ACC112 (cell line): ENCODE measurements around the gene PSORS1C2.

ENCODE experiments used
- H2AFZ ChIP-seq: fragments of 200-600 bp; sonication (generic); one replicate; pipeline ENCODE4 v1.6.0; 2017; ENCODE audit warnings: antibody characterized with exemption, low read length; ENCODE audit not compliant: unreplicated experiment
- H3K27ac ChIP-seq: fragments of 200-600 bp; sonication (generic); 2 replicates; pipeline ENCODE4 v1.5.1; 2014; ENCODE audit warnings: low read depth, mild to moderate bottlenecking, antibody characterized with exemption, low read length, moderate library complexity
- H3K27me3 ChIP-seq: fragments of 200-600 bp; sonication (generic); 2 replicates; pipeline ENCODE4 v1.6.1; 2014; ENCODE audit warnings: mild to moderate bottlenecking, antibody characterized with exemption, low read length, moderate library complexity, mixed read lengths; ENCODE audit not compliant: insufficient read depth
- H3K36me3 ChIP-seq: fragments of 200-600 bp; sonication (generic); 2 replicates; pipeline ENCODE4 v1.6.1; 2016; ENCODE audit warnings: mild to moderate bottlenecking, antibody characterized with exemption, low read length, moderate library complexity, mixed read lengths; ENCODE audit not compliant: insufficient read depth
- H3K4me1 ChIP-seq: fragments of 200-600 bp; sonication (generic); one replicate; pipeline ENCODE4 v1.6.1; 2016; ENCODE audit warnings: low read length, mixed read lengths; ENCODE audit not compliant: insufficient read depth, unreplicated experiment, control insufficient read depth
- H3K4me3 ChIP-seq: fragments of 200-600 bp; sonication (generic); 2 replicates; pipeline ENCODE4 v1.5.1; 2014; ENCODE audit warnings: mild to moderate bottlenecking, low read depth, low read length
- H3K79me2 ChIP-seq: fragments of 200-600 bp; sonication (generic); one replicate; pipeline ENCODE4 v1.6.0; 2016; ENCODE audit warnings: low read length; ENCODE audit not compliant: control insufficient read depth, unreplicated experiment, insufficient read depth

The PSORS1C2 gene

DNA sequence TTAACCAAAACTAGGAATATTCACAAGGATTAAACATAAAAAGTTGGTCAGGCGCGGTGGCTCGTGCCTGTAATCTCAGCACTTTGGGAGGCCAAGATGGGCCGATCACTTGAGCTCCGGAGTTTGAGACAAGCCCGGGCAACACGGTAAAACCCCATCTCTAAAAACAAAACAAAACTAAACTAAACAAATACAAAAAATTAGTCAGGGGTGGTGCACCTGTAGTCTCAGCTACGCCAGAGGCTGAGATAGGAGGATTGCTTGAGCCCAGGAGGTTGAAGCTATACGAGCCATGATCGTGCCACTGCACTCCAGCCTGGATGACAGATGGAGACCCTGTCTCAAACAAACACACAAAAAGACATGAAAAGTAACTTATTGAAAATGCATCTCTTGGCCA lies 3.2 kb downstream of the PSORS1C2 start:
- no peak overlapping the region for H3K27ac ChIP-seq
- no peaks in the 10 kb centered on the region for H3K27me3 ChIP-seq
- no peak overlapping the region for H3K4me3 ChIP-seq
- H2AFZ ChIP-seq = no peak overlapping the region
- H3K4me1 ChIP-seq = peaks cover 4% of the 10 kb centered on the region
- H3K79me2 ChIP-seq = no peaks in the 10 kb centered on the region
- H3K36me3 ChIP-seq = no peaks in the 10 kb centered on the region

DNA sequence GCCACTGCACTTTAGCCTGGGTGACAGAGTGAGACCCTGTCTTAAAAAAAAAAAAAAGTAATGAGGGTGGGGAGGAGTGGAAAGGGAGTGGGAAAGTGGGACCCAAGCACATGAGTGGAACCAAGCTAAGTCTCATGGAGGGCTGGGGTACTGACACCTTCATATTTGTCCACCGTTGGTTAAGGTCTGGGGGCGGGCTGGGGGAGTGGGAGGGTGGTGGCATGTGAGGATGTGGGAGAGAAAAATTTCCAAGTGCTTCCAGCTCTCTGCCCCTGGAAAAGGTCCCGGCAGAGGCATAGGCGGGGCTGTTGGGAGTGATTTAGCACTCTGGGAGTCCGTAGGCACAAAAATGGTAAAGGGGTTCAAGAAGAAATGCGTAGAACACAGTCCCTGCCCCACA lies 6.1 kb downstream of the PSORS1C2 start:
- H3K4me1 ChIP-seq = no peaks in the 10 kb centered on the region
- H3K27me3 ChIP-seq = 0 out of 2 replicates have a peak, but pooled peaks cover 7% of the 10 kb centered on the region
- no peak overlapping the region for H3K4me3 ChIP-seq
- H2AFZ ChIP-seq = no peak overlapping the region
- no peaks in the 10 kb centered on the region for H3K36me3 ChIP-seq
- H3K27ac ChIP-seq = no peak overlapping the region
- no peaks in the 10 kb centered on the region for H3K79me2 ChIP-seq

DNA sequence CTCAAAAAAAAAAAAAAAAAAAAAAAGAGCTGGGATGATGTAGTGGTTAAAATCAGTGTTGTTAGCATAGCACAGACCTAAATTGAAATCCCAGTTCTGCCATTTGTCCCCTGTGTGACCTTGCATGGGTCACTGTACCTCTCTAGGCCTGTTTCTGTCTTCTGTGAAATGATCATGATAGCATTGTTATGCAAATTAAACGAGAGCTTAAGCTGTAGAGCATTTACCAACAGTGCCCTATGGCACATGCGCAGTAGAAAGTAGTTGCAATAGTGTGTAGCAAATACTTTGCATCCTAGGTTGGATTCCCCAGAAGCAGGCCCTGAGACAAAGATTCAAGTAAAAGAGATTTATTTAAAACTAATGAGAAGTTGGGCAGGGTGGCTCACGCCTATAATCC lies 7.3 kb downstream of the PSORS1C2 start:
- H3K4me3 ChIP-seq = no peak overlapping the region

DNA sequence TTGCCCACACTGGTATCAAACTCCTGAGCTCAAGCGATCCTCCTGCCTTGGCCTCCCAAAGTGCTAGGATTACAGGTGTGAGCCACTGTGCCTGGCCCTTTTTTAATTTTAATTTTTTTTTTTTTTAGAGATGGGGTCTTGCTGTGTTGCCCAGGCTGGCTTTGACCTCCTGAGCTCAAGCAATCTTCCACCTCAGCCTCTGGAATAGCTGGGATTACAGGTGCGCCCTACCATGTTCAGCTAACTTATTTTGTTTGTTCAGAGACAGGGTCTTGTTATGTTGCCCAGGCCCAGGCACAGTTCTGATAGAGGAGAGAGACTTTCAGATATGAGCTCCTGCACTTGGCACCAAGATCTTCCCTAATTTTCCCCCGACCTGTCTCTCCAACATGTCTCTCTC lies 8.1 kb downstream of the PSORS1C2 start:
- Histone ChIP-seq H3K4me3 (no peak overlapping the region), H3K36me3 (no peaks in the 10 kb centered on the region), H3K27me3 (0 out of 2 replicates have a peak, but pooled peaks cover 7% of the 10 kb centered on the region), H3K79me2 (no peaks in the 10 kb centered on the region), H3K4me1 (peaks cover 8% of the 10 kb centered on the region), H3K27ac (no peak overlapping the region), H2AFZ (no peak overlapping the region)

More for the DNA sequence above, 7.3 kb downstream of the PSORS1C2 start:
- Histone ChIP-seq H3K79me2 (no peaks in the 10 kb centered on the region), H3K27ac (no peak overlapping the region), H3K36me3 (no peaks in the 10 kb centered on the region), H3K4me1 (peaks cover 1% of the 10 kb centered on the region), H2AFZ (no peak overlapping the region), H3K27me3 (0 out of 2 replicates have a peak, but pooled peaks cover 7% of the 10 kb centered on the region)

DNA sequence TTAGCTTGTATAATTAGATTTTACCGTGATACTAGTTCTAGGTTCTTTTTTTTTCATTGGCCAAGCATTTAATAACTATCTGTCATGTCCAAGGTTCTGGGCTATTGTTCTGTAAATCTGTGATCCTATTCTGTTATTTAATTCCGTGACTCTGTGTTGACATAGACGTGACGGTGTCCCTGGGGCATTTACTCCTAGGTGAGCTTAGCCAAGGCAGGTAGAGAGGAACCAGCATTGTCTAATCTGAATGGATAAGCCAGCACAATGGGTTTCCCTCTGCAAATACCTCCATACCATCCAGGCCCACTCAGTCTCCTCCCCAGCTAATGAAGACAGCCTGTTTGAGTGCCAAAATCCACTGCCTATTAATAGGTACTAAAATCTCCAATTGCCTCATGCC lies 9.7 kb downstream of the PSORS1C2 start:
- H3K27me3 ChIP-seq = 0 out of 2 replicates have a peak, but pooled peaks cover 7% of the 10 kb centered on the region
- H3K4me1 ChIP-seq = peaks cover 24% of the 10 kb centered on the region
- H3K27ac ChIP-seq = no peak overlapping the region
- no peak overlapping the region for H3K4me3 ChIP-seq
- H2AFZ ChIP-seq = no peak overlapping the region
- H3K36me3 ChIP-seq = no peaks in the 10 kb centered on the region
- H3K79me2 ChIP-seq = no peaks in the 10 kb centered on the region

DNA sequence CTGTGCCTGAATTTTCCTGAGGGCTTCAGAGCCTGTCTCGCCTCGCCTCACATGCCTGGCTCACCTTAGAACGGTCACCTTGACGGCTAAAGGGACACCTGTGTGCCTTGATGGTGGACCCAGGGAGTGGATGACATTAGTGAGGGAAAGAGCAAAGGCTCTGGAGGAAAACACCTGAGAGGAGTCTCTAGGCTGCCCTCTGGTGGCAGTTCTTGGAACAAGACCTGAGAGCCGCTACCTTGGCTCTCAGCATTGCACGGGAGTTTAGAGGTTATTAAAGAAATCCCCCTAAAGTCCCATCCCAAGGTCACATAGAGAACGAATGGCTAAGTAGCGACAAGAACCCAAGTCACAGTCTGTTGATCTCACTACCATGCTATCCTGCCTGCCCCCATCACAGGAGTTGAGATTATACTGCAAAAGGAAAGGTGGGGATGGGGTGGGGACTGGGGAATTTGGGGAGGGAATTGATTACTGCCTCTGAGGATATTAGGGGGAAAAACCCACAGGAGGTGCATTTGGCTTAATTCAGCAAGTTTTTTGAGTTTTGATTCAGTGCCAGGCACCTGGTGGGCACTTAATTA lies 10.7 kb downstream of the PSORS1C2 start:
- no peaks in the 10 kb centered on the region for H3K79me2 ChIP-seq
- H2AFZ ChIP-seq = no peak overlapping the region
- no peak overlapping the region for H3K4me3 ChIP-seq

DNA sequence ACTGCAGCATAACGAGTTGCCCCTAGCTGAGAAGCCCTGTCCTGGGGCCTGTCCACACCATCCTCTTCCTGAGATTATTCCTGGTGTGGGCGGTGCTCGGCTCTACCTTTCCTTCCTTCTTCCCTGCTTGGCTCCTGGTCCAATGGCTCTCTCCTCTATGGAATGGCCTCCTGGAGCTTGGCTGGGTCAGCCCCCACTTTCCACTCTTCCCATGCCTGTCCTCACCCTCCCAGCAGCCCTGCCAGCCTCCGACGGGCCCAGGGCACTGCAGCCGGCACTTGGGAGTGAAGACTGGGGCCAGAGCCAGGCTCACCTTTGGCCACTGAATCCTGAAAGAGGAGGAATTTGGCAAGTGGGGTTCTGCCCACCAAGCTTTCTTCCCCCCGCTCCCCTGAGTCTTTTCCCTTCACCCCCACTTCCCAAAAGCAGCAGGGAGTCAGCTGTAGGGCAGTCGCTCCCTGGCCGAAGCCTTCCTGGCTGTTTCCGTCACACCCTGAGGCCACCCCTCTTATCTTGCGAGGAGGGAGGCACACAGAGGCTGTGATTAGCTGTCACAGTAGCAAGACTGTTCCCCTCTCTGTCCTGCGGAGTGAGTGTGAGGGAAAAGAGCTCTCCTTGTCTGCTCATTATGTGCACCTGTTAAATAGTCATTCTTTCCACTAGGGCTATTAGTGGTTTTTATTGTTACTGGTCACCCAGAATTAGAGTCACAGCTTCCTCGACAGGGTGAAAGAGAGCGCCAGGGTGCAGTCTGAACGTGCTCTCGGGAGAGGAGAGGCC lies 12.3 kb downstream of the PSORS1C2 start:
- Histone ChIP-seq H3K27ac (peak overlapping the region; percentile 47; the same call in 1 of the 2 replicates), H2AFZ (no peak overlapping the region), H3K36me3 (no peaks in the 10 kb centered on the region), H3K27me3 (0 out of 2 replicates have a peak, but pooled peaks cover 7% of the 10 kb centered on the region), H3K4me1 (peaks cover 45% of the 10 kb centered on the region), H3K4me3 (no peak overlapping the region), H3K79me2 (no peaks in the 10 kb centered on the region)

More for the DNA sequence above, 10.7 kb downstream of the PSORS1C2 start:
- no peaks in the 10 kb centered on the region for H3K36me3 ChIP-seq
- H3K27me3 ChIP-seq = 0 out of 2 replicates have a peak, but pooled peaks cover 7% of the 10 kb centered on the region
- H3K27ac ChIP-seq = no peak overlapping the region
- peaks cover 33% of the 10 kb centered on the region for H3K4me1 ChIP-seq

DNA sequence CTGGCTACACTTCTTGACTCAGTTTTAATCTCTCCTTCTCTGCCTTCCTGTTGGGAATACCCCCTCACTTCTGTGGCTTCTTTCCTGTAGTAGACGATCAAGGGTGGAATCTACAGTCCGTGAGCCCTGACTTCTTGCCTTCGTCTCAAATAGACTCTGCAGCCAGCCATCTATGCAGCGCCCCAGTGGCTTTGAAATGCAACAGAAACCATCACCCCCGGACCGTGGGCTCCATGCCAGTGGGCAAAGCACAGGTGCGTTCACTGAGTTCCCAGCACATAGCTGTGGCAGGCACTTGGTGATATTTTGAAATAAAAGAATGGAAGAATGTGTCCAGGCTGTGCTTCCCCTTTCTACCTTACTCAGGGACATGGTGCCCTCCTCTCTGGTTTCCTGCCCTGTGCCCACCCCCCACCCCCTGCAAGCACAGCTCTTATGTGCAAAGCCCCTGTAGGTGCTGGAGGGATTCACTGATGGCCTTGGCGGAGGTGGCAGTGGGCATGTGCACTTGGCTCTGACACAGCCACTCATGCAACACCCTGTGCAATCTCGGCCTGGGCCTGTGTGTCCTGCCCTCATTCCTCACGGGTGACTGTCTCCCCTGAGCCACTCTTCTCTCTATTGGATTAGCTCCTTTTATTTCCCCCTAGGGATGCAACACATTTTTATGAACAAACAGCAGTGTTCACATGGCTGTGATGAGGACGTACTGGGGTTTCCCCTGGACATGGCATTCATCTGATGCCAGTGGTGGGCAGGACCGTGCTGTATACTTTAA lies 13.1 kb downstream of the PSORS1C2 start:
- Histone ChIP-seq H3K27ac (peak overlapping the region; percentile 47; the same call in 1 of the 2 replicates), H3K4me1 (peaks cover 45% of the 10 kb centered on the region), H3K27me3 (0 out of 2 replicates have a peak, but pooled peaks cover 7% of the 10 kb centered on the region), H2AFZ (no peak overlapping the region), H3K4me3 (no peak overlapping the region), H3K79me2 (no peaks in the 10 kb centered on the region), H3K36me3 (no peaks in the 10 kb centered on the region)

DNA sequence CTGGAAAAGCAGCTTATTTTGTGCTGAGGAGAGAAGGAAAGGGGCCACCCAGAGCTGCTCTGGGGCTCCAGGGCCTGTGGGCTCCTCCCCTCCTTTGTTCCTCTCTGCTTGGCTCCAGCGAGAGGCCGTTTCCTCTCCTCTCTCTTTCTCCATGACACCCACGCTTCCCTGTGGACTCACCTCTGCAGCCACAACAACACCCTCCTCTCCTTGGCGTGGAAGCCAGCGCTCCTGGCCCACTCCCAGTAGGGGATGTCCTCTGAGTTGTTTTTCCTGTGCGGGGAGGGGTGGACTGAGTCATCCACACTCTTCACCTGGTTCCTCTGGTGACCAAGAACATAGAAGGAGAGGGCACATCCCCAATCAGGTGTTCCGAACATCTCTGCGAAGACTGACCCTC lies 13.7 kb downstream of the PSORS1C2 start:
- Histone ChIP-seq H2AFZ (no peak overlapping the region), H3K4me1 (peaks cover 45% of the 10 kb centered on the region), H3K27me3 (0 out of 2 replicates have a peak, but pooled peaks cover 7% of the 10 kb centered on the region), H3K36me3 (no peaks in the 10 kb centered on the region), H3K79me2 (no peaks in the 10 kb centered on the region), H3K27ac (peak overlapping the region; percentile 35; the same call in 1 of the 2 replicates), H3K4me3 (0 out of 2 replicates have a peak overlapping the region, but pooled peaks have one; percentile 7)
